A673 (cell line): Measurements from ENCODE around the gene BTN1A1. TPM values are rescaled to one million over a fixed set of nuclear protein-coding genes. Genes with fewer than 3 reads are reported as not detected.

Experiments used
- BruUV-seq: library from RNA; stranded (reverse); fragments of 400-500 nt; replicated peaks from 2 replicates; lab custom pipeline; 2021; lab: Mats Ljungman, UMichigan
- CTCF ChIA-PET: fragments of 300-600 bp; sonication (Branson Sonifier 250); formaldehyde crosslinking; loops from one replicate; lab custom pipeline; 2022; ENCODE audit warnings: antibody characterized with exemption; lab: Charles Lee
- POLR2A ChIA-PET: fragments of 300-600 bp; sonication (Branson Sonifier 250); formaldehyde crosslinking; loops from one replicate; lab custom pipeline; 2022; ENCODE audit warnings: antibody characterized with exemption; ENCODE audit not compliant: low non-redundant PET; lab: Charles Lee
- DNase-seq: peaks from one replicate; pipeline ENCODE4 v3.0.0-alpha.2; 2015; ENCODE audit warnings: low spot score
- H3K27ac ChIP-seq: fragments of 200-600 bp; sonication (generic); 2 replicates; pipeline ENCODE4 v1.5.1; 2016; ENCODE audit warnings: mixed run types, low read depth, mild to moderate bottlenecking, mixed read lengths, antibody characterized with exemption, low read length; ENCODE audit not compliant: poor library complexity, severe bottlenecking
- H3K27me3 ChIP-seq: fragments of 200-600 bp; sonication (generic); replicated peaks from 2 replicates; pipeline ENCODE4 v1.6.1; 2017; ENCODE audit warnings: mixed run types, low read depth, mild to moderate bottlenecking, mixed read lengths, antibody characterized with exemption, low read length; ENCODE audit not compliant: insufficient read depth, poor library complexity
- H3K36me3 ChIP-seq: fragments of 200-600 bp; sonication (generic); 2 replicates; pipeline ENCODE4 v1.6.1; 2016; ENCODE audit warnings: mixed run types, mild to moderate bottlenecking, mixed read lengths, antibody characterized with exemption, low read length; ENCODE audit not compliant: insufficient read depth, poor library complexity, severe bottlenecking
- H3K4me1 ChIP-seq: fragments of 200-600 bp; sonication (generic); 2 replicates; pipeline ENCODE4 v1.6.1; 2017; ENCODE audit warnings: mixed run types, mild to moderate bottlenecking, mixed read lengths, antibody characterized with exemption, low read length; ENCODE audit not compliant: insufficient read depth, poor library complexity, severe bottlenecking
- H3K4me3 ChIP-seq: fragments of 200-600 bp; sonication (generic); 2 replicates; pipeline ENCODE4 v1.5.1; 2016; ENCODE audit warnings: low read depth, mixed run types, mild to moderate bottlenecking, mixed read lengths, low read length; ENCODE audit not compliant: poor library complexity, severe bottlenecking
- H3K9me3 ChIP-seq: fragments of 200-600 bp; sonication (generic); 2 replicates; pipeline ENCODE4 v1.6.1; 2016; ENCODE audit warnings: mixed run types, low read depth, mild to moderate bottlenecking, mixed read lengths, antibody characterized with exemption, low read length; ENCODE audit not compliant: poor library complexity, severe bottlenecking
- EZH2 ChIP-seq: fragments of 200-600 bp; sonication (generic); IDR thresholded peaks from 2 replicates; pipeline ENCODE4 v1.6.1; 2017; ENCODE audit warnings: borderline replicate concordance, low read depth, mild to moderate bottlenecking, mixed read lengths, antibody characterized with exemption, low read length; ENCODE audit not compliant: poor library complexity, severe bottlenecking
- intact Hi-C: fragments of 100-400 bp; cut with micrococcal nuclease; formaldehyde crosslinking; loops from one replicate; pipeline ENCODE4 v1.10.0; 2022; ENCODE audit not compliant: unreplicated experiment
- total RNA-seq: library from RNA; stranded (reverse); gene quantifications from 2 replicates; pipeline ENCODE4 v1.2.3, GENCODE V29; 2021
- TF ChIP-seq, protein P1 (sequence below): fragments of 300-800, 200-600 bp; sonication (generic); conservative IDR thresholded peaks from 2 replicates; pipeline ENCODE4 v1.5.1; 2017; ENCODE audit warnings: low read depth, mild to moderate bottlenecking, antibody characterized with exemption, low read length, moderate library complexity, mixed read lengths

BTN1A1 gene
- total RNA-seq, 1 experiment from 2014 or later: not detected

DNA sequence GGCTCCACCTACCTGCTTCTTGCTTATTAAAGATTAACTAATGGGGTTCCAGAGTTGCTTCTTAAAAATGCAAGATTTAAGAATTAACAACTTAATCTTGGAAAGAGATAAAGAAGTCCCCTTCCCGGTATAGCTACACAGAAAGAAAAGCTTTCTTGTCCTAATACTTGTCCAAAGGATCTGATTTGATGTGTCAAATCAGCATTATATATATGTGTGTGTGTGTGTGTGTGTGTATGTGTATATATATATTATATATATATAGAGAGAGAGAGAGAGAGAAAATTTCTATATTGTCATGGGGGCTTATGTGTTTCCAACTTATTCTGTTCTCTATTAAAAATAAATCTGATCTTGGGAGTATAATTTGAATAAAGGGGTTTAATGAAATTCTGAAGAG is 33.4 kb downstream of the BTN1A1 start:
- H3K36me3 ChIP-seq: no peaks in the 10 kb centered on the region
- H3K9me3 ChIP-seq: no peaks in the 10 kb centered on the region
- ChIA-PET POLR2A (interaction anchor here (0.5 to 1.0 kb wide), 3 partner anchors 8 to 204 kb away, joined by 3 to 12 read pairs (median 6); no protein-coding TSS in a partner anchor), CTCF (interaction anchor here (0.5 to 1.4 kb wide), 2 partner anchors 192 to 357 kb away, joined by 4 to 10 read pairs; no protein-coding TSS in a partner anchor)
- H3K27me3 ChIP-seq: no peaks in the 10 kb centered on the region
- peaks cover 28% of the 10 kb centered on the region for H3K4me1 ChIP-seq
- peak overlapping the region; percentile 64 for H3K4me3 ChIP-seq
- no peak for DNase-seq
- H3K27ac ChIP-seq: peak overlapping the region; percentile 93
- no peak for TF ChIP-seq EZH2
- TF ChIP-seq, protein P1, sequence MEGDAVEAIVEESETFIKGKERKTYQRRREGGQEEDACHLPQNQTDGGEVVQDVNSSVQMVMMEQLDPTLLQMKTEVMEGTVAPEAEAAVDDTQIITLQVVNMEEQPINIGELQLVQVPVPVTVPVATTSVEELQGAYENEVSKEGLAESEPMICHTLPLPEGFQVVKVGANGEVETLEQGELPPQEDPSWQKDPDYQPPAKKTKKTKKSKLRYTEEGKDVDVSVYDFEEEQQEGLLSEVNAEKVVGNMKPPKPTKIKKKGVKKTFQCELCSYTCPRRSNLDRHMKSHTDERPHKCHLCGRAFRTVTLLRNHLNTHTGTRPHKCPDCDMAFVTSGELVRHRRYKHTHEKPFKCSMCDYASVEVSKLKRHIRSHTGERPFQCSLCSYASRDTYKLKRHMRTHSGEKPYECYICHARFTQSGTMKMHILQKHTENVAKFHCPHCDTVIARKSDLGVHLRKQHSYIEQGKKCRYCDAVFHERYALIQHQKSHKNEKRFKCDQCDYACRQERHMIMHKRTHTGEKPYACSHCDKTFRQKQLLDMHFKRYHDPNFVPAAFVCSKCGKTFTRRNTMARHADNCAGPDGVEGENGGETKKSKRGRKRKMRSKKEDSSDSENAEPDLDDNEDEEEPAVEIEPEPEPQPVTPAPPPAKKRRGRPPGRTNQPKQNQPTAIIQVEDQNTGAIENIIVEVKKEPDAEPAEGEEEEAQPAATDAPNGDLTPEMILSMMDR: no peak
- BruUV-seq: no TSS peak
- intact Hi-C loops: no loop called here

DNA sequence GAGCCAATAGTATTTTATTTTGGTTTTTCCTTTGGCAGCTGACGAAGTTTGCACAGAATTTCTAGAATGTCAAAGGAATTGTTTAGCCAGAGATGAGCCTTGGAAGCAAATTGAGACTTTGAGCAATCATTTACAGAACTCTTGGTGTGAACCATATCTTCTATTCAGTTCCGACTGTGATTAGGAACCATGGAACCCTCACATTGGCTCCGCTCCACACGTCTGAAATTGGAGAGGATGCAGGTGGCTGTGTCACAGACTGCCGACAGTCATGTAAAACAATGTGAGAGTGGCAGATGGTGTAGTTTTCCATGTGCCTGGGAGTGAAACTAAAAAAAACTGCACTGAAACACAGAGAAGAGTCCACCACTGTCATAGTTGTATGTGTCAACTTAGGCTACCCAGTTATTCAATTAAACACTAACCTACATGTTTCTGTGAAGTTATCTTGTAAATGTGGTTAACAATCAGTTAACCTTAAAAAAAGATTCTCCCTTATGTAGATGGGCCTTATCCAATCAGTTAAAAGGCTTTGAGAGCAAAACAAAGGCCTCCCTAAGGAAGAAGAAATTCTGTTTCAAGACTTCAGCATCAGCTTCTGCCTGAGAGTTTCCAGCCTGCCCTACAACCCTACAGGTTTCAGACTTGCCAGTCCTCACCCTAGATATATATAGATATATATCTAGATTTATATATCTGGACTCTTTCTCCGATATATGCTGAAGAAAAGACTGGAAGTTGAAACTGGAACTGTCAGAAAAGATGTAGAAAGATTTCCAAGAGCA is 34.8 kb downstream of the BTN1A1 start:
- no peaks in the 10 kb centered on the region for H3K36me3 ChIP-seq
- BruUV-seq: no TSS peak
- ChIA-PET CTCF (interaction anchor here (0.6 to 1.2 kb wide), 2 partner anchors 133 to 193 kb away, joined by 4 to 15 read pairs; no protein-coding TSS in a partner anchor), POLR2A (no interaction called here)
- intact Hi-C loops: loop anchor here (5.0 kb wide), 1 partner anchor 203 kb away; no protein-coding TSS in a partner anchor
- peak overlapping the region; percentile 43 for H3K27ac ChIP-seq
- H3K9me3 ChIP-seq: no peaks in the 10 kb centered on the region
- H3K27me3 ChIP-seq: no peaks in the 10 kb centered on the region
- DNase-seq: peak; percentile 21
- H3K4me1 ChIP-seq: peaks cover 32% of the 10 kb centered on the region
- no peak overlapping the region for H3K4me3 ChIP-seq
- TF ChIP-seq, protein P1: no peak
- no peak for TF ChIP-seq EZH2

DNA sequence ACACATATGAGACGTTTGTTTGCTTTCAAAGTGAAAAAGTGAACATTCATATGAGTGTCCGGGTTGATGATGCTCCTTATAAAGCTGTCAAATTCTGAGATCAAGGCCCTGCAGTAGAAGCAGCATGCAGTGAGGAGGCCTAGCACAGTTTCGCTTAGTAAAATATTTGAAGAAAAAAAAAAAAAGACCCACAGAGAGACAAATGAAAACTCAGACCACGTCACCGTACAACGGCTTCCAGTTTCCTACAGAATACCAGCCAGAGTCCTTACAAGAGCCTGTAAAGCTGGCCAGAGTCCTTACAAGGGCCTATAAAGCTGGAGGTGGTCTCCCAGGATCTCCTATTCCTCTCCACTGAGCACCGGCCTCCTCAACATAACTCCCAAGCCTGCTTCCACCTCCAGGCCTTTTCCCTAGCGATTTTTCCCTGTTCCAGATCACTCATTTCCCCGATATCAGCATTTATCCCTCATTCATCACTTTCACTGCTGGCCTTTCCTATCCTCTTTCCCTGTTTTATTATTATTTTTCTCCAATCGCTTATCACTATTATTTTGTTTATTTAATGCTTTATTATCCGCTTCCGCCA is 36.6 kb downstream of the BTN1A1 start:
- DNase-seq: peak; percentile 72
- TF ChIP-seq, protein P1: no peak
- TF ChIP-seq EZH2: no peak
- Histone ChIP-seq H3K27ac (peak overlapping the region; percentile 86), H3K9me3 (no peaks in the 10 kb centered on the region), H3K4me3 (peak overlapping the region; percentile 83), H3K27me3 (no peaks in the 10 kb centered on the region), H3K36me3 (peaks cover 4% of the 10 kb centered on the region), H3K4me1 (peaks cover 32% of the 10 kb centered on the region)
- ChIA-PET POLR2A (interaction anchor here (0.6 kb wide), 1 partner anchor 265 kb away, joined by 3 read pairs; a partner anchor contains a TSS), CTCF (interaction anchor here (0.6 to 1.6 kb wide), 2 partner anchors 195 to 214 kb away, joined by 3 to 6 read pairs; no protein-coding TSS in a partner anchor)
- intact Hi-C loops: loop anchor here (1.0 to 5.0 kb wide), 4 partner anchors 17 to 225 kb away; no protein-coding TSS in a partner anchor
- no TSS peak for BruUV-seq
